Measurements from ENCODE around the gene ADAMTS17.

- TF ChIP-seq POLR2A (IDR thresholded peaks at IDR 0.05): no peak
- no peak for TF ChIP-seq CTCF (IDR thresholded peaks at IDR 0.05)
These were observed 249.7 kb downstream of the ADAMTS17 start for GRCh38 chr15:100092034-100092433.
